CD4-positive, alpha-beta T cell treated with Interleukin-6 for 4 hours (primary cell): Measurements from ENCODE around the gene PIK3AP1.

Source experiments
- DNase-seq: peaks from one replicate; pipeline ENCODE4 v3.0.0-alpha.2; 2020; ENCODE audit warnings: mixed read lengths

The PIK3AP1 gene

GRCh38 chr10:96671211-96671890 is 49.0 kb downstream of the PIK3AP1 start:
- no peak for DNase-seq

DNA sequence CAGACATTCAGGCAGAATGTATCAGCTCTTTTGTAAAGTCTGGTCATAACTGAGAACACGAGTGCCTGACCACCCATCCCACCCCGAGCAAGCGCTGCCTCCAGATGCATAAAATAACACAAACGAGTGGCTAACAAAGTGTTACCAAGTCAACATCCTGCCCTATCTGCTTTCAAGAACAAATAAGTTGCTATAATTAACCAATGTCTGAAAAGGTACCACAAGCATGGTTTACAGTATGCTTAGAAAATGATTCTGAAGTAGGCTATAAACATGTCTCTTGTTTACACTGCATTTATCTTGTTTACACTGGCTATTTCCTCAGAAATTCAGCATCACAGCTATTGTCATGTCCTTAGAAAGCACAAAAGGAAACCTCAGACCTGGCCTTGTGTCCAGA is 49.5 kb downstream of the PIK3AP1 start:
- DNase-seq = no peak

GRCh38 chr10:96667401-96667800 is 52.9 kb downstream of the PIK3AP1 start:
- no peak for DNase-seq

DNA sequence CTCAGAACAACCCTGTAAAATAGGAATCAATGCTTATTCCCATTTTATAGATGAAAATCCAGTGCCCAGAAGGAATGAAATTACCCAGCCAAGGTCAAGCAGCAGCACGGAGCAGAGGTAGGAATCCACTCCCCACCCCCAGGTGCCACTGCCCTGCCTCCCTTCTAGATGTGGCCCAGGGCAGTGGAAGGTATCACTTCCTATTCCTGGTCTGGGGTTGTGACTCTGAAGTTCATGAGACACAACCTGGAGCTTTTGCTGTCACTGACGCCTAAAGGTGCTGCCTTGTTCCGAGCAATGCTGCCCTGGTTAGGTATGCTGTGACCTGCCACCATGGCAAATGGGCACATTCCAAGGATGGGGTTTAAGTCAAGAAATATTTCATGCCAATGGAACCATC is 53.6 kb downstream of the PIK3AP1 start:
- no peak for DNase-seq

DNA sequence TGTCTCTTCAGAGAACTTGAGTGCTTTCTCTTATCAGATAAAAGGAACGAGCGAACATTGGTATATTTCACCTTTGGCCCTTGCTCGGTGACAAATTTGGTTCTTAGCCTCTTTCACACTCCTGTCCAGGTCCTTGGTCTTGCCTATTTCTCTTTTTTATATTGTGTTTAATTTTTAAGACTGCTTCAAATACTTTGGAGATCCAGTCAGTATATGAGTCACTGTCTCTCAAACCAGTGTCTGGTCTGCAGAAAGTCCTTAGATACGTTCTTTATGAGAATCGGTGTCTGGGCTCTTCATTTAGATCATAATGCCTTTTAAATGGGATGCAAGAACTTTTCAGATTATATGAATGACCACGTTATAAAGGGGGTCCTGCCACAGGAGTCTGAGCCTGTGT is 55.0 kb downstream of the PIK3AP1 start:
- DNase-seq = no peak

GRCh38 chr10:96664563-96664962 is 55.8 kb downstream of the PIK3AP1 start:
- no peak for DNase-seq

- no peak for DNase-seq
Observed at GRCh38 chr10:96663797-96664196, 56.5 kb downstream of the PIK3AP1 start.

DNA sequence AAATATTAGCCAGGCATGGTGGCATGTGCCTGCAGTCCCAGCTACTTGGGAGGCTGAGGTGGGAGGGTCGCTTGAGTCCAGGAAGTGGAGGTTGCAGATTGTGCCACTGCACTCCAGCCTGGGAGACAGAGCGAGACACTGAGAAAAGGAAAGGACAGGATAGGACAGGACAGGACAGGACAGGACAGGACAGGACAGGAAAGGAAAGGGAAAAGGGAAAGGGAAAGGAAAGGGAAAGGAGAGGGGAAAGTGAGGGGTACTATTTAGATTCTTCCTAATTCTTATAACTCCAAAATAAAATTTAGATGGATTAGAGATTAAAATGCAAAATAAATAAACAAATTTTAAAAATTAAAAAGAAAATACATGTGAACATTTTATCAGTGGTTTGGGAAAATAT is 58.7 kb downstream of the PIK3AP1 start:
- no peak for DNase-seq

GRCh38 chr10:96660297-96660696 is 60.0 kb downstream of the PIK3AP1 start:
- no peak for DNase-seq

DNA sequence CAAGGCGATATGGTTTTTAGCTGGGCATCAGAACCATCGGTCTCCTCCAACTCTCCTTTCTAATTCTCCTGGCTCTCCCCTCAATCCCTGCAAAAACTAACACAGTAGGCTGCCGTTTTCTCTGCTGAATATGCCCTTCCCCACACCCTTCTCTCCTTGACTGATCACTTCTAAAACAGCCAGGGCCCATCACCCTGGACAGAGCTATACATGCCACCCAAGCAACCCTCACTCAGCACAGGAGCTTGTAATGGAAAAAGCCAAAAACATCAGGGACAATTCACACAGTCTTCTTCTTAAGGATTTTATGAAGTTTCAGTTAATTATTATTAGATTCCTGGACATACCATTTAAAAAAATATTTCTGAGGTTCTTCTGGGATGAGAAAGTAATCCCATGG is 61.5 kb downstream of the PIK3AP1 start:
- DNase-seq = no peak

DNA sequence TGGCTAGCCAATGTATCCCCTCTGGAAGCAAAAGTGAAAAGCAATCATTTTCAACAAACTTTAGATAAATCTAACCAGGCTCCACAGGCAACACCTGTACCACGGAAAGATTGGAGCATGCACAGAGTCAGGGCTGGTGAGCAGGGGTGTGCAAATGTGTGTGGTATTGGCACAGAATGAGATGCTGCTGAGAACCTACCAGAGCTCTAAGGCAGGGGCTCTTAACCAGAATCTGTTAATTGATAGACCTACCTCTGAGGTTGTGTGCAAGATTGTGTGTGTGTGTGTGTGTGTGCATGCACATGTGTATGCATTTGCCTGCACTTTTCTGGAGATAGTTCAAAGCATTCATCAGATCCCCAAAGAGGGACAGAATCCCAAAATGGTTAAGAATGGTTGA is 62.9 kb downstream of the PIK3AP1 start:
- DNase-seq = no peak

- no peak for DNase-seq
Observed at GRCh38 chr10:96656839-96657238, 63.5 kb downstream of the PIK3AP1 start.

- no peak for DNase-seq
Observed at GRCh38 chr10:96656198-96656577, 64.1 kb downstream of the PIK3AP1 start.

- DNase-seq = no peak
Observed at GRCh38 chr10:96655461-96656197, 64.7 kb downstream of the PIK3AP1 start.

GRCh38 chr10:96651998-96652431 is 68.3 kb downstream of the PIK3AP1 start:
- DNase-seq = no peak

GRCh38 chr10:96650958-96651357 is 69.4 kb downstream of the PIK3AP1 start:
- DNase-seq = no peak

DNA sequence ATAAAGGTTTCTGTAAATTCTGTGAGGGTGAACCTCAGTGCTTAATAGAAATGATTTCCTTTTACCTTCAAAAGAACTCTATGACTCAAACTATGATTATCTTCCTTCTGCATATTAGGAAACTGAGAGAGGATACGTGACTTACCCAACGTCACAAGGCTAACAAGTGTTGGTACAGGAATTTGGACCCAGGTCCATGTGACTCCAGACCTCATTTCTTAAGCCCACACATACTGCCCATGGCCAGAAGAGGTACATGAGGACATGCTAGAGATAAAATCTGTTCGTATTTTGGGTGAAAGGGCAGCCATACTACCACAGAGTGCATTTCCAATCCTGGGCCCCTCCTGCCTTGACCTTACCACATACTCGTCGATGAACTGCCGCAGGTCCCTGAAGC is 72.0 kb downstream of the PIK3AP1 start:
- no peak for DNase-seq

GRCh38 chr10:96647466-96647865 is 72.8 kb downstream of the PIK3AP1 start:
- DNase-seq = no peak

DNA sequence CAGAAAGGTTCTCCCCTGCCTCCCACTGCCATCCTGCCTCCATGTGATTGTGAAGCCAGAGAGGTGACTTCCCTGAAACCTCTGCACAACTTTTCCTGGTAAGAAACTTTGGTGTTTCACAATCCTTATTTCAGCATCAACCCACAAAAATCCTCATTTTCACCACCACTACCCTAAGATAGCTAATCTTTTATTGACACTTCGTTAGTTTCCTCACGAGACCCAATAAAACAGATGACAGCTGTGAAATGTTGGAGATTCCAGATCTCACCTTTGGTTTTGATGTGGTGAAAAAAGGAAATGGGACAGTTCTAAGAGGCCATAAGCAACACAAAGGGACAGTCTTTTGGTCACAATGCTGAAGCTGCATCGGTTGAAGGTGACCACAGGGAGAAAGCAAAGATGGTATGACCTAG is 73.6 kb downstream of the PIK3AP1 start:
- no peak for DNase-seq

- no peak for DNase-seq
Observed at GRCh38 chr10:96646301-96646700, 74.0 kb downstream of the PIK3AP1 start.

GRCh38 chr10:96645191-96645721 is 75.1 kb downstream of the PIK3AP1 start:
- no peak for DNase-seq

DNA sequence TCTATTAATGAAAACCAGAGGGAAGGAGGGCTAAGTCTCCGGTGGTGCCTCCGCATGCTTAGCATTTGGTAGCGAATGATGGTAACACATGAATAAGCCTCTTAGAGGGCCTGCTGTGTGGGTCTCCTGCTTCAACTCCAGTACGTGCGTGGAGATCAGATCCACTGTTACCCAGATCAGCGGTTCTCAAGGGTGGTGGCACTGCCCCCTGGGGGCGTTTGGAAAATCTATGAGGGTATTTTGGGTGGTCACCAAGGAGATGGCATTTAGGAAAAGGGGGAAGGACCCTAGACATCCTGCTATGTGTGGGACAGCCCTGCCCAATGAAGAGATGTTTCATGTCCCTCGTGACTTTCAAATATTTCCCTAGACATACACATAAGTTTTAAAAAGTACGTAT is 76.4 kb downstream of the PIK3AP1 start:
- DNase-seq = peak; percentile 16

DNA sequence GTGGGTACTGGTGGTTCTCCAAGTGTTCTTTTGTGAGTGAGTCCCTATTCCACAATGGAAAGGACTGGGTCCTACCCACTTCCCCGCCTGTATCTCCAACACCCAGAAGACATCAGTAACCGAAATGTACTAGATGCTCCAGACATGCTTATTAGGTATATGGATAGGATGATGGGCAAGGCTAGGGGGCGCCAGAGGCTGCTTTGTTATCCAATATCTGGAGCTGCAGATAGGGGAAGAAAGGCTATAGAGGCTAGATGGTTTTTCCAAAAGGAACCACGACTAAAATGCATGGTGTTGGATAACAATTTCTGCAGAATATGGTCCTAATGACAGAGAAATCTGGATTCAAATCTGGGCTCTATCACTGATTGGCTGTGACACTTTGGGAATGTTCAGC is 77.3 kb downstream of the PIK3AP1 start:
- peak; percentile 42 for DNase-seq

- DNase-seq = no peak
Observed at GRCh38 chr10:96642530-96642929, 77.8 kb downstream of the PIK3AP1 start.
